Measurements from ENCODE around the gene GABARAPL2.
"Not testable (repeated sequence)": the region's sequence is repeated elsewhere in the genome, so short reads cannot be mapped to it uniquely, and the experiment has no call there.

The GABARAPL2 gene, protein sequence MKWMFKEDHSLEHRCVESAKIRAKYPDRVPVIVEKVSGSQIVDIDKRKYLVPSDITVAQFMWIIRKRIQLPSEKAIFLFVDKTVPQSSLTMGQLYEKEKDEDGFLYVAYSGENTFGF

GRCh38 chr16:75566040-75566757 is at the start of gene GABARAPL2:
GABARAPL2 (plus strand) TSS chr16:75566379; CDS start chr16:75566487, 108 bp downstream.
- peak; percentile 44 for DNase-seq (ENCODE audit: low read depth)

- DNase-seq (ENCODE audit: low read depth): no peak
These were observed 47.0 kb upstream of the GABARAPL2 start for GRCh38 chr16:75519175-75519574.

DNA sequence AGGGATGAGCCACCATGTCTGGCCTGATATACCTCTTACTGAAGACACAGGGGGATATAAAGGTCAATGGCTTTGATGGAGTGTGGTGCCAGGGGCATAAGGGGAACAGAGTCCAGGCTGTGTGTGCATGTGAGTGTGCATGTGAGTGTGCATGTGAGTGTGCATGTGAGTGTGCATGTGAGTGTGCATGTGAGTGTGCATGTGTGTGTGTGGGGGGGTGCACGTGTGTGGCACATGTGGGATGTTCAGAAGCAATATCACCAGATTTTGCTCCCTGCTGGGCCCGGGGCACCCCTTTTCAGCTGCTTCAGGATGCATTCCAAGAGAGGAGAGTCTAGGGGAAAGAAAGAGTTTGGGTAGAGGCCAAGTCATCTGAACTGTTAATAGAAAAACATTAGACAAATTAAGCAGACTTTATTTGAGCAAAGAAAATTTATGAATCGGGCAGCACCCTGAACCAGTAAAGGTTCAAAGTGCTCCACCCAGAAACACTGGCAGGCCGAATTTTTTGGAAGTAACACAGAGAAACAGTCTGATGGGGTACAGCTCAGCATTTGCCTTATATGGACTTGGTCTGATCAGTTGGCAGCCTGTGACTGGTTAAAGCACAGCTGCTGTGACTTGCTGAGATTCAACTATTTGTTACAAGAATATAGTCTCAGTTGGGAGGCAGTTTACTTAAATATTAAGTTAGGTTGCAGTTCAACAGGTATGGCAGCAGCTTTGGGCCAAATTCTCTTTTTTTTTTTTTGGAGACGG is 40.0 kb upstream of the GABARAPL2 start:
- no peak for DNase-seq (ENCODE audit: low read depth)

- no peak for DNase-seq (ENCODE audit: low read depth)
These were observed 38.3 kb upstream of the GABARAPL2 start for GRCh38 chr16:75527825-75528299.

DNA sequence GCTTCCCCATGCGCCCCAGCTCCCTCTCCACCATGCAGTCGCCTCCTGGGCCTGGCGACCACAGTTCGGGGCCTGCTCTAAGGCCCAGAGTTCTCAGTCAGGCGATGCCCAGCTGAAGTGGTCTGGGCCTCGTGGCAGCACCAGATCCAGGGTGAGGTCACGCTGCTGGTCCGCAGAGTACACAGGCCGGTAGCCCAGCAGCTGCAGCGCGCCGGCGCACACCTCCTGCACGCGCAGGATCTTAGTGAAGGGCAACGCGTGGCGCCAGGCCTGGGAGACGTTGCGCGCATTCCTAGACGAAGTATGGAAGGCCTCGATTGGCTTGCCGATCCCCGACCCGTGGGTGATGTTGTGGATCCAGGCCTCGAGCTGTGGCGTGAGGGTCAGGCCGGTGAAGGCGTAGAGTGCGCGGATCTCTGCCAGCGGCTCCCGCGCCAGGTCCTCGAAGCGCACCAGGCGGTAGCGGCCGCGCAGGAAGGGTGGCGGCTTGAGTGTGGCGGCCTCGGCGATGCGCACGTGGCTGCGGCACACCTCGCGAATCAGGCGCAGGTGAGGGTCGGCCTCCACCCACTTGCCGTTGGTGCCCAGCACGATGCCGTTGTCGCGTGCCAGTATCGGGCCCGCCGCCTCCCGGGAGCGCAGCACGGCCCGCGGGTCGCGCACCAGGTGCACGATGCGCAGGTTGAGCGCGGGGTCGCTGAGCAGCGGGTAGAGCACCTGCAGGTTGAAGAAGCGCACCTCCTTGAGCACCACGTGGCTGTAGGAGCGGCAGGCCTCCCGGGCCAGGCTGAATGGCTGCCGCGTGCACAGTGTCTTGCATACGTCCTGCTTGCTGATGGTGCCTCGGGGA is 36.9 kb upstream of the GABARAPL2 start:
- DNase-seq (ENCODE audit: low read depth): no peak

- no peak for DNase-seq (ENCODE audit: low read depth)
These were observed 36.2 kb upstream of the GABARAPL2 start for GRCh38 chr16:75529959-75530358.

DNA sequence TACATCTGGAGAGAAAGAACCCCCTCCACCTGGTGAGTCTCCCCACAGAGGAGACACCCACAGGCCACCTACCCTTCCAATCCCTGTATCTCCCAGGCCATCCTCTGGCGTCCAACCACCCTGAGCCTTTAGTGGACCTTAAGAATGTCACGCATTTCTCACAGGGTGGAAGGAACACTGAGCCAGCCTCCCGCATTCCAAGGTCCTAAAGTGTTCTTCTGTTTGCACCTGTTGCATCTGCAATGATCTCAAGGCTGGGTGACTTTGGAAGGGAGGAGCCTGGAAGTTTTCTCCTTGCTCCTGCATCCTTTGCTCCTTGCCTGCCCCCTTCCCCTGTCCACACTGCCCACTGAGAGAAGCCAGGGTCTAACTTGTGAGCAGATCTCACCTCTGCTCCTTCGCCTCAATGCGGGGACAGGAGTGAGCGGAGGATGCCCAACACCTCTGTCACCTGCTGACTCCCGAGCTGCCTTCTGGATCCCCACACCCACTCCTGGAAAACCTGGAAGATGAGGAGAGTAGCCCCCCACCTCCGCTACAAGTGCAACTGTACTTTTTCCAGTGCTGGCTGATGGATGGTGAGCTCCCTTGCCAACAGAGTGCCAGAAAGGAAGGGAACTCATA is 33.9 kb upstream of the GABARAPL2 start:
- DNase-seq (ENCODE audit: low read depth): no peak

- no peak for DNase-seq (ENCODE audit: low read depth)
These were observed 33.4 kb upstream of the GABARAPL2 start for GRCh38 chr16:75532791-75533190.

- no peak for DNase-seq (ENCODE audit: low read depth)
These were observed 31.5 kb upstream of the GABARAPL2 start for GRCh38 chr16:75534560-75535205.

DNA sequence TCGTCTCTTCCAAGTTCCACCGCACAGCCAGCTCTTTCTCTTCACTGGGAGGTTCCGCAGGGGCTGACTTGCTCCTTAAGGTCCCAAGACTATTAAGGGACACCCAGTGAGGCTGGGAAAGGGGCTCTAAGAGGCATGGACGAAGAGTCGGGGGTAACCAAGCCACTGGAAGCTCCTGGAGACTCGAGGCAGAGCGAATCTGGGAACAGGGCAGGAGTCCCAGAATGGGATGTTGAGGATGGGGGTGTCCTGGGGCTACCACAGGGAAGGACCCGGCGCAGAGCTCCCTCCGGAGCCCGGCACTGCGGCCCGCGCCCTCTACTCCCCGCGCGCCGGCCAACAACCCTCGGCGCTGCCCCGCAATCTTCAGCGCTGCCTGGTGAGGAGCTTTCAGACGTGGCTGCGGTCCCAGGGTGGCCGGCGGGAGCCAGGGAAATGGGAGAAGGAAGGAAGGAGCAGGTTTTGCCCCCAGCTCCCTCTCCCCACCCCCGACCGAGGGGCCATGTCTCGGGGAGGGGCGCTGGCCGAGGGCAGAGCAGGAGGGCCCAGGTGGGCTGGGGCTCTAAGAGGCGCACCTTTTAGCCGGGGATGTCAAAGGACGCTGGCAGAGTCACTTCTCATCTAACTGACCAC is 30.9 kb upstream of the GABARAPL2 start:
- no peak for DNase-seq (ENCODE audit: low read depth)

GRCh38 chr16:75535901-75536300 is 30.3 kb upstream of the GABARAPL2 start, which contains the start of gene CHST5:
CHST5 (minus strand) TSS chr16:75536108; CDS start chr16:75530384, 5,724 bp downstream.
- DNase-seq (ENCODE audit: low read depth): no peak

DNA sequence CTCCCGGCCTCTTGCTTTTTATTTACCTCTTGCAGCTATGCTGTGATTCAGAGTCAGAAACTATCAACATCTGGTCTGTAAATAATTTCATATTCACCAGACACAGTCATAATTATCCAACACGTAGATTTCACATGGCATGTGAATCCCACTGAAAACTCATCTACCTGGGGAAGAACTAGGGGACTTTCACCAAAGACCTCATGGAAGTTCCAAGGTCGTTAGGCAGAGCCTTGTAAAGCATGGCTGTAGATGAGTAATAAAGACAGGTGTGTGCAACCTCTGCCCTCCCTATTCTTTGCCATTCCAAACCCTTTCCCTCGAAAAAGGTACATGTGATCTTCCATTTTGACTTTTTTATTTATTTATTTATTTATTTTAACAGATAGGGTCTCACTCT is 28.4 kb upstream of the GABARAPL2 start:
- no peak for DNase-seq (ENCODE audit: low read depth)

DNA sequence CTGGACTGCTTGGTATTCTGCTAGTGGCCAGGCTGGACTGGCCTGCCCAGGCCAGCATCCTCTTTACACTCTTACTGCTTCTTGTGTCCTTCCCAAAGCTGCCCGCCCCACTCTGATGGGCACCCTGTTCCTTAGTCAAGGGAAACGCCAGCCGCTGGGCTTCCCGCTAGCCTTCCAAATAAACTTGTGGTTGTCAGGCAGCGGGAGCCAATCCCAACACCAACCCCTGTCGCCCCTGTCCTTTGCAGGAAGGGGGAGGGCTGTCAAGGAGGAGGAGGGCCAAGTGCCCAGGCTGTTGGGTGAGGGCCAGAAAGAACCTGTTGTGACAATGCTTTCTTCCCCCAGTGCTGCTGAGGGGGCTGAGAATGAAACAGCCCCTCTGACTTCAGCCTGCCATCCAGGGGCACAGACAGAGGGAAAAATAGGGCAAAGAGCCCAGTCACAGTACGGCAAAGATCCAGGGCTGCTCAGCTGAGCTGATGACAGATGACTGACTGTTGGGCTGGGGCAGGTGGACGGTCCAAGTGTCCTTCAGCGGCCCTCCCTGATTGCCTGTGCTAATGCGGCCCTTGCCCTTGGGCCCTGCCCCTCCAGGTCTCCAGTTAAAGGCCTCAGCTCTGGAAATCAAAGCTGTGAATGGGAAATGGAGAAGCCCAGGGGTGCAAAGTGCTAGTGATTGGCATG is 27.2 kb upstream of the GABARAPL2 start:
- DNase-seq (ENCODE audit: low read depth): not testable (repeated sequence)

DNA sequence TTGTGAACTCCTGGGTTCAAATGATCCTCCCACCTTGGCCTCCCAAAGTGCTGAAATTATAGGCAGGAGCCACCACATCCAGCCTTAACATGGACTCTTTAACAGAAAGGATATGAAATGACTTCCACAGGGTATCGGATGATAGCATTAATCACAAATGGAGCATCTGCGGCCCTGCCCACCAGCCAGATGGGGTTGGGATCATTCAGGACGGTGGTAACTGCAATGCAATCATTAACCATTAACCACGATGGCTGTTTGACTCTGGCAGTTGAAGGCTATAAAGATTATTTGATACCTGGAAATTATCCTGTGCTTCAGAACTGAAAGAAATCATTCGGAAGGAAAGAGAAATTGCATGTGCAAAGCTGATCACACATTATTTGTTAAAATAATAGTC is 24.9 kb upstream of the GABARAPL2 start:
- no peak for DNase-seq (ENCODE audit: low read depth)

DNA sequence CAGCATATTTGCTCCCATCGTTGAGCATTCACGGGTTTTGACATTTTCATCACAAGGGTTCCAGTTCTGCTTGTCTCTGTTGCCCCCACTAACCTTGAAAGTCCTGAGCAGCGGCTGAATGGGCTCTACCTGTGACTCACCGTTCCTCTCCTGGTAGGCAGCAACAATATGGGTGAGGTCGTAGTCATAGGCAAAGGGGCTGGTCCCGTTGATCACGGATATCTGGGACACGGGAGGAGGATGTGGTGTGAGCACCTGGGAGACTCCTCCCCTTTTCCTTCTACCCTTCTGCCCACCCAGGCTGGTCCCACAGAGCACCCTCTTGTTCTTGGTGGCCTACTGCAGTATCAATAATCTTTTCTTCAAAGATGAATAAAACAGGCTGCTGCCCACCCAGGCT is 23.7 kb upstream of the GABARAPL2 start:
- not testable (repeated sequence) for DNase-seq (ENCODE audit: low read depth)

DNA sequence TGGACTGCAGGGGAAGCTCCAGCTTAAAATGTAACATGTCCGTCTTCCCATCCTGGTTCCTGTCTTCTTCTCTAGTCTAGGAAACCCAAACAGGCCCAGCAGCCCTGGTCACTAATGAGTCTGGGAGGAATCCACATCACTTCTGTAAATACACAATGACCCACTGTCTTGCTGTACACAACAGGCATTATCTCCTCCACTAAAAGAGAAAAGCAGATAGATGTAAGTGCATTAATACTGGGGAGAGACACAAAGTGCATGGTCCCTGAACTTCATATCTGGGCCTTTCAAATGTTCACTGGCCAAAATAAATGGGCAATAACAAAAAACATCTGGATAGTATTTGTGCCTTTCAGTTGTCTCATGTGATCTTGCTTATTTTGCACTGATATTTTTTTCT is 20.3 kb upstream of the GABARAPL2 start:
- DNase-seq (ENCODE audit: low read depth): not testable (repeated sequence)

GRCh38 chr16:75546293-75546692 is 19.9 kb upstream of the GABARAPL2 start:
- DNase-seq (ENCODE audit: low read depth): no peak

DNA sequence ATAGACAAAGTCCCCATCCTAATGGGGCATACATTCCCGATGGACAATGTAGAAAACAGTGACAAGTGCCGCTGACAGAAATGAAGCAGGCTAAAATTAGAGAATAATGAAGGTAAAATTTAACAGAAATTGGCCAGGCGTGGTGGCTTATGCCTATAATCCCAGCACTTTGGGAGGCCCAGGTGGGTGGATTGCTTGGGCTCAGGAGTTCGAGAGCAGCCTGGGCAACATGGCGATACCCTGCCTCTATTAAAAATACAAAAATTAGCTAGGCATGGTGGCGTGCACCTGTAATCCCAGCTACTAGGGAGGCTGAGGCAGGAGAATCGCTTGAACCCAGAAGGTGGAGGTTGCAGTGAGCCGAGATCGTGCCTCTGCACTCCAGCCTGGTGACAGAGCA is 17.7 kb upstream of the GABARAPL2 start:
- not testable (repeated sequence) for DNase-seq (ENCODE audit: low read depth)

DNA sequence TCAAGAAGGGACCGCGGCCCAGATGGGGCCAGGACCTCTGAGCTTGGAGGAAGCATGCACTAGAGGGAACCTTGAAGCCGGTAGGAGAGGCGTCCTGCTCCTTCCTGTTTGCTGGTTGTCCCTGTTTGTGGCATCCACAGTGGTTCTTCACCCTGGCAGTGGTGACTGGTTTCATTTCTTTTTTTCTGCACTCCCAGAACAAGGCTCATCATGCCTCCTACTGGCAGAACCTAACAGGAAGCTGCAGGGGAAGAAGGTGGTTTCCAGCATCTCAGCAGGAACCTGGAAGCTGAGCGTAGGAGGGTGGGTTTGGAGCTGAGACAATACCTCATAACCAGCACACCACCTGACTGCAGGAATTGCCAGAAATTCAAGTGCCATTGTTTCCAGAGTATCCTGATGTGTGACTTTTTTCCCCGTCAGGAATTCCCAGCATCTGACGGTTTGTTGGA is 15.9 kb upstream of the GABARAPL2 start:
- DNase-seq (ENCODE audit: low read depth): peak; percentile 46

DNA sequence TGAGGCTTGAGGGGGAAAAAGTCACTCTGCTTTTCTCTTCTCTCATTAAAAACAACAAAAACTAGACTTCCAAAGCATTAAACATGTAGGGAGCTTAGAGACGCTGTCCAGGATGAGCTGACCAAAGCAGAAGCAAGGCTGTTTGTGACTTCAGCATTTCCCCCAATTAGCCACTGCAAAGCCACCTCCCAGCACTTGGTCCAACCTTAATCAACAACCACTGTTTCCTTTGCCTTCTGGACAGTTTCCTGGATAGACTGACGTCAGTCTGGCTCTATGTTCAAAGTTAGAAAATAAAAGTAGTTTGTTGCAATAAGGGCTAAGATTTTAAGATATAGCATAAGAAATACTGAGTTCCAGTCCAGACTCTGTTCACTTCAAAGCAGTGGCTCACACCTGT is 13.2 kb upstream of the GABARAPL2 start:
- DNase-seq (ENCODE audit: low read depth): no peak
